ENCODE measurements around the gene STARD3NL. TPM values are rescaled to one million over a fixed set of nuclear protein-coding genes. Genes with fewer than 3 reads are reported as not detected.

STARD3NL gene
- total RNA-seq (2014; rRNA removed; shearing (Covaris generic)) = 153 and 162 TPM in 2 replicates

GRCh38 chr7:38178004-38178694 is at the start of gene STARD3NL:
TSS of gene STARD3NL (plus strand) at chr7:38178245. CDS start at chr7:38207505, 29,260 bp downstream.
- peak within 1 kb of the TSS; percentile 75 for H3K27ac ChIP-seq
- H3K36me3 ChIP-seq = peaks cover 5% of the 10 kb centered on the region; the same call in 1 of the 2 replicates

GRCh38 chr7:38129162-38129561 is 48.9 kb upstream of the STARD3NL start:
- H3K9me3 ChIP-seq (replicated peaks) = no peaks in the 10 kb centered on the region
- no peaks in the 10 kb centered on the region for H3K36me3 ChIP-seq
- no peaks in the 10 kb centered on the region for H3K27me3 ChIP-seq
- no peak for DNase-seq
- no peak overlapping the region for H3K27ac ChIP-seq
- H3K4me3 ChIP-seq = no peak overlapping the region
- no peaks in the 10 kb centered on the region for H3K4me1 ChIP-seq

More at GRCh38 chr7:38178004-38178694, at the start of gene STARD3NL:
- Histone ChIP-seq H3K27me3 (no peaks in the 10 kb centered on the region), H3K4me3 (peak within 1 kb of the TSS; percentile 81), H3K4me1 (peaks cover 10% of the 10 kb centered on the region), H3K9me3 (replicated peaks) (no peaks in the 10 kb centered on the region)
- peak; percentile 100 for DNase-seq

- H3K4me1 ChIP-seq = no peaks in the 10 kb centered on the region
These were observed 48.5 kb upstream of the STARD3NL start for GRCh38 chr7:38129579-38129978.

GRCh38 chr7:38138171-38138570 is 39.9 kb upstream of the STARD3NL start:
- DNase-seq = no peak
- H3K27ac ChIP-seq = no peak overlapping the region

More at GRCh38 chr7:38129579-38129978, 48.5 kb upstream of the STARD3NL start:
- no peaks in the 10 kb centered on the region for H3K9me3 ChIP-seq (replicated peaks)
- H3K27me3 ChIP-seq = no peaks in the 10 kb centered on the region
- no peak for DNase-seq
- H3K4me3 ChIP-seq = no peak overlapping the region
- H3K27ac ChIP-seq = no peak overlapping the region
- H3K36me3 ChIP-seq = no peaks in the 10 kb centered on the region

GRCh38 chr7:38141187-38141586 is 36.9 kb upstream of the STARD3NL start:
- Histone ChIP-seq H3K4me3 (no peak overlapping the region), H3K4me1 (no peaks in the 10 kb centered on the region), H3K9me3 (replicated peaks) (no peaks in the 10 kb centered on the region), H3K27ac (no peak overlapping the region), H3K27me3 (no peaks in the 10 kb centered on the region), H3K36me3 (no peaks in the 10 kb centered on the region)
- DNase-seq = no peak

More at GRCh38 chr7:38138171-38138570, 39.9 kb upstream of the STARD3NL start:
- no peak overlapping the region for H3K4me3 ChIP-seq
- no peaks in the 10 kb centered on the region for H3K27me3 ChIP-seq
- no peaks in the 10 kb centered on the region for H3K9me3 ChIP-seq (replicated peaks)
- H3K4me1 ChIP-seq = no peaks in the 10 kb centered on the region
- H3K36me3 ChIP-seq = no peaks in the 10 kb centered on the region

GRCh38 chr7:38142736-38143135 is 35.3 kb upstream of the STARD3NL start:
- Histone ChIP-seq H3K36me3 (no peaks in the 10 kb centered on the region), H3K27ac (no peak overlapping the region), H3K9me3 (replicated peaks) (no peaks in the 10 kb centered on the region), H3K27me3 (no peaks in the 10 kb centered on the region), H3K4me1 (no peaks in the 10 kb centered on the region), H3K4me3 (no peak overlapping the region)
- DNase-seq = no peak

GRCh38 chr7:38147005-38147404 is 31.0 kb upstream of the STARD3NL start:
- no peaks in the 10 kb centered on the region for H3K27me3 ChIP-seq
- no peaks in the 10 kb centered on the region for H3K4me1 ChIP-seq
- H3K4me3 ChIP-seq = no peak overlapping the region
- no peak for DNase-seq
- no peaks in the 10 kb centered on the region for H3K36me3 ChIP-seq
- H3K9me3 ChIP-seq (replicated peaks) = no peaks in the 10 kb centered on the region
- no peak overlapping the region for H3K27ac ChIP-seq

- H3K4me1 ChIP-seq = no peaks in the 10 kb centered on the region
- DNase-seq = no peak
- H3K9me3 ChIP-seq (replicated peaks) = no peaks in the 10 kb centered on the region
These were observed 26.5 kb upstream of the STARD3NL start for GRCh38 chr7:38151556-38151955.

GRCh38 chr7:38153515-38153914 is 24.5 kb upstream of the STARD3NL start:
- Histone ChIP-seq H3K27me3 (no peaks in the 10 kb centered on the region), H3K9me3 (replicated peaks) (no peaks in the 10 kb centered on the region), H3K27ac (no peak overlapping the region), H3K36me3 (no peaks in the 10 kb centered on the region), H3K4me1 (no peaks in the 10 kb centered on the region), H3K4me3 (no peak overlapping the region)
- DNase-seq = no peak

More at GRCh38 chr7:38151556-38151955, 26.5 kb upstream of the STARD3NL start:
- Histone ChIP-seq H3K27ac (no peak overlapping the region), H3K27me3 (no peaks in the 10 kb centered on the region), H3K4me3 (no peak overlapping the region), H3K36me3 (no peaks in the 10 kb centered on the region)

- Histone ChIP-seq H3K9me3 (replicated peaks) (no peaks in the 10 kb centered on the region), H3K27me3 (no peaks in the 10 kb centered on the region), H3K36me3 (no peaks in the 10 kb centered on the region), H3K27ac (no peak overlapping the region), H3K4me1 (no peaks in the 10 kb centered on the region), H3K4me3 (no peak overlapping the region)
- DNase-seq = no peak
These were observed 23.8 kb upstream of the STARD3NL start for GRCh38 chr7:38154278-38154677.

- H3K36me3 ChIP-seq = no peaks in the 10 kb centered on the region
- H3K27me3 ChIP-seq = no peaks in the 10 kb centered on the region
- H3K4me3 ChIP-seq = no peak overlapping the region
- no peaks in the 10 kb centered on the region for H3K4me1 ChIP-seq
- DNase-seq = peak in 1 of 2 experiments; percentile 20
- no peak overlapping the region for H3K27ac ChIP-seq
- no peaks in the 10 kb centered on the region for H3K9me3 ChIP-seq (replicated peaks)
These were observed 18.0 kb upstream of the STARD3NL start for GRCh38 chr7:38160003-38160571.

- Histone ChIP-seq H3K4me3 (no peak overlapping the region), H3K36me3 (no peaks in the 10 kb centered on the region), H3K27ac (no peak overlapping the region), H3K27me3 (no peaks in the 10 kb centered on the region), H3K4me1 (no peaks in the 10 kb centered on the region; the same call in 1 of the 2 replicates), H3K9me3 (replicated peaks) (no peaks in the 10 kb centered on the region)
- no peak for DNase-seq
These were observed 16.0 kb upstream of the STARD3NL start for GRCh38 chr7:38162036-38162435.

- Histone ChIP-seq H3K27me3 (no peaks in the 10 kb centered on the region), H3K4me3 (no peak overlapping the region), H3K9me3 (replicated peaks) (no peaks in the 10 kb centered on the region), H3K27ac (no peak overlapping the region), H3K36me3 (no peaks in the 10 kb centered on the region), H3K4me1 (no peaks in the 10 kb centered on the region; the same call in 1 of the 2 replicates)
- DNase-seq = no peak
These were observed 14.4 kb upstream of the STARD3NL start for GRCh38 chr7:38163671-38164070.

- Histone ChIP-seq H3K9me3 (replicated peaks) (peaks cover 4% of the 10 kb centered on the region; the same call in 1 of the 2 replicates), H3K27me3 (no peaks in the 10 kb centered on the region), H3K27ac (no peak overlapping the region), H3K4me3 (no peak overlapping the region), H3K4me1 (peaks cover 9% of the 10 kb centered on the region), H3K36me3 (no peaks in the 10 kb centered on the region)
- DNase-seq = no peak
These were observed 9.0 kb upstream of the STARD3NL start for GRCh38 chr7:38168890-38169570.

- H3K4me3 ChIP-seq = no peak overlapping the region
- no peaks in the 10 kb centered on the region for H3K27me3 ChIP-seq
- H3K27ac ChIP-seq = 0 out of 2 replicates have a peak overlapping the region, but pooled peaks have one; percentile 0
- peaks cover 9% of the 10 kb centered on the region for H3K4me1 ChIP-seq
- DNase-seq = peak; percentile 75 to 77
- H3K36me3 ChIP-seq = no peaks in the 10 kb centered on the region
- H3K9me3 ChIP-seq (replicated peaks) = peaks cover 4% of the 10 kb centered on the region; the same call in 1 of the 2 replicates
These were observed 8.2 kb upstream of the STARD3NL start for GRCh38 chr7:38169847-38170246.
